ENCODE measurements around the gene AK5. TPM values are rescaled to one million over a fixed set of nuclear protein-coding genes. Genes with fewer than 3 reads are reported as not detected.

Gene AK5
- total RNA-seq, 1 experiment from 2014 or later, result 3.8 TPM

GRCh38 chr1:77585610-77586314 lies 303.9 kb downstream of the AK5 start:
- H4K20me1 ChIP-seq (ENCODE audit: low read length), result no peaks in the 10 kb centered on the region
- no peak for DNase-seq
- intact Hi-C loops (cut with micrococcal nuclease), result no loop called here
- no peak overlapping the region for H3K9ac ChIP-seq (ENCODE audit: low read length)
- H3K4me3 ChIP-seq (ENCODE audit: low read length), result no peak overlapping the region
- H3K9me3 ChIP-seq (ENCODE audit: low read length), result no peaks in the 10 kb centered on the region
- peaks cover 6% of the 10 kb centered on the region; the same call in 1 of the 2 replicates for H3K79me2 ChIP-seq (ENCODE audit: low read length)
- no TSS peak for BruUV-seq (replicated peaks)
- TF ChIP-seq EZH2 (IDR thresholded peaks at IDR 0.05; ENCODE audit: low read length, unreplicated experiment) (no peak), CTCF (conservative IDR thresholded peaks at IDR 0.05; ENCODE audit: low read depth, low read length) (no peak), EZH2phosphoT487 (IDR thresholded peaks at IDR 0.05; ENCODE audit: borderline replicate concordance, low read length) (no peak)
- no peak overlapping the region for H3K27ac ChIP-seq (ENCODE audit: low read length)
- H3K27me3 ChIP-seq (ENCODE audit: low read length), result no peaks in the 10 kb centered on the region
- CTCF ChIA-PET, result interaction anchor here (0.6 kb wide), 2 partner anchors 129 to 558 kb away, joined by 3 to 5 read pairs; no protein-coding TSS in a partner anchor
- H3K36me3 ChIP-seq (ENCODE audit: low read depth, low read length), result peaks cover 9% of the 10 kb centered on the region; the same call in 1 of the 2 replicates
- H3F3A ChIP-seq (ENCODE audit: low read length, unreplicated experiment), result no peaks in the 10 kb centered on the region
- H2AFZ ChIP-seq (ENCODE audit: low read length), result no peak overlapping the region
- POLR2A ChIA-PET (ENCODE audit: unreplicated experiment), result no interaction called here
- H3K9me2 ChIP-seq (replicated peaks; ENCODE audit: low read length), result no peaks in the 10 kb centered on the region
- ATAC-seq, result no peak
- no peak overlapping the region for H3K4me2 ChIP-seq (ENCODE audit: low read length)
- peaks cover 4% of the 10 kb centered on the region; the same call in 1 of the 2 replicates for H3K4me1 ChIP-seq (ENCODE audit: insufficient read depth, low read length)

GRCh38 chr1:77589231-77589630 lies 307.4 kb downstream of the AK5 start:
- H3K79me2 ChIP-seq (ENCODE audit: low read length), result peaks cover 6% of the 10 kb centered on the region; the same call in 1 of the 2 replicates

GRCh38 chr1:77590651-77591050 lies 308.8 kb downstream of the AK5 start:
- Histone ChIP-seq H3K36me3 (ENCODE audit: low read depth, low read length) (peaks cover 7% of the 10 kb centered on the region; the same call in 1 of the 2 replicates), H3K79me2 (ENCODE audit: low read length) (peaks cover 6% of the 10 kb centered on the region; the same call in 1 of the 2 replicates), H2AFZ (ENCODE audit: low read length) (no peak overlapping the region), H3K4me3 (ENCODE audit: low read length) (no peak overlapping the region), H3K9me2 (replicated peaks; ENCODE audit: low read length) (no peaks in the 10 kb centered on the region), H3K27ac (ENCODE audit: low read length) (peak overlapping the region; percentile 15; the same call in 1 of the 2 replicates), H3K4me2 (ENCODE audit: low read length) (no peak overlapping the region), H3F3A (ENCODE audit: low read length, unreplicated experiment) (no peaks in the 10 kb centered on the region), H4K20me1 (ENCODE audit: low read length) (no peaks in the 10 kb centered on the region), H3K9me3 (ENCODE audit: low read length) (no peaks in the 10 kb centered on the region), H3K4me1 (ENCODE audit: insufficient read depth, low read length) (peaks cover 11% of the 10 kb centered on the region; the same call in 1 of the 2 replicates), H3K9ac (ENCODE audit: low read length) (no peak overlapping the region), H3K27me3 (ENCODE audit: low read length) (no peaks in the 10 kb centered on the region)
- POLR2A ChIA-PET (ENCODE audit: unreplicated experiment), result no interaction called here
- intact Hi-C loops (cut with micrococcal nuclease), result no loop called here
- TF ChIP-seq EZH2phosphoT487 (IDR thresholded peaks at IDR 0.05; ENCODE audit: borderline replicate concordance, low read length) (no peak), CTCF (conservative IDR thresholded peaks at IDR 0.05; ENCODE audit: low read depth, low read length) (no peak), EZH2 (IDR thresholded peaks at IDR 0.05; ENCODE audit: low read length, unreplicated experiment) (no peak)
- CTCF ChIA-PET, result no interaction called here
- no peak; the same call in 1 of the 2 replicates for ATAC-seq
- no peak for DNase-seq
- no TSS peak for BruUV-seq (replicated peaks)

More at GRCh38 chr1:77589231-77589630, 307.4 kb downstream of the AK5 start:
- no peak overlapping the region for H3K9ac ChIP-seq (ENCODE audit: low read length)
- no peaks in the 10 kb centered on the region for H3K9me2 ChIP-seq (replicated peaks; ENCODE audit: low read length)
- DNase-seq (no peak), ATAC-seq (no peak)
- no peaks in the 10 kb centered on the region for H3K27me3 ChIP-seq (ENCODE audit: low read length)
- no peaks in the 10 kb centered on the region for H3K36me3 ChIP-seq (ENCODE audit: low read depth, low read length)
- POLR2A ChIA-PET (ENCODE audit: unreplicated experiment), result no interaction called here
- H4K20me1 ChIP-seq (ENCODE audit: low read length), result no peaks in the 10 kb centered on the region
- no peak for TF ChIP-seq EZH2phosphoT487 (IDR thresholded peaks at IDR 0.05; ENCODE audit: borderline replicate concordance, low read length)
- no peaks in the 10 kb centered on the region for H3F3A ChIP-seq (ENCODE audit: low read length, unreplicated experiment)
- CTCF ChIA-PET, result no interaction called here
- no peak overlapping the region for H3K27ac ChIP-seq (ENCODE audit: low read length)
- no peak overlapping the region for H3K4me2 ChIP-seq (ENCODE audit: low read length)
- intact Hi-C loops (cut with micrococcal nuclease), result no loop called here
- no peaks in the 10 kb centered on the region for H3K9me3 ChIP-seq (ENCODE audit: low read length)
- peaks cover 11% of the 10 kb centered on the region; the same call in 1 of the 2 replicates for H3K4me1 ChIP-seq (ENCODE audit: insufficient read depth, low read length)
- no TSS peak for BruUV-seq (replicated peaks)
- H2AFZ ChIP-seq (ENCODE audit: low read length), result no peak overlapping the region
- H3K4me3 ChIP-seq (ENCODE audit: low read length), result no peak overlapping the region
